Endothelial cell of umbilical vein (primary cell): ENCODE results near the gene CNGA4. TPM values are rescaled to one million over a fixed set of nuclear protein-coding genes. Genes with fewer than 3 reads are reported as not detected.
A peak's percentile ranks its signal among the peaks of the same experiment; 100 is the strongest.

Source experiments
- BruUV-seq: library from RNA; stranded (reverse); fragments of 400-500 nt; replicated peaks from 2 replicates; lab custom pipeline; 2021; lab: Mats Ljungman, UMichigan
- CTCF ChIA-PET: fragments of 300-600, 350-600 bp; sonication (Branson Sonifier 250); formaldehyde crosslinking; loops from one replicate; lab custom pipeline; 2021; ENCODE audit warnings: antibody characterized with exemption, inconsistent platforms; lab: Charles Lee
- POLR2A ChIA-PET: fragments of 300-600, 350-600 bp; sonication (Branson Sonifier 250); formaldehyde crosslinking; loops from one replicate; lab custom pipeline; 2021; ENCODE audit warnings: antibody characterized with exemption, inconsistent platforms; lab: Charles Lee
- DNase-seq: peaks from one replicate; pipeline ENCODE4 v3.0.0-alpha.2; 2011; ENCODE audit warnings: low read depth, low spot score
- FAIRE-seq: peaks from 2 replicates; lab custom pipeline; 2011; peaks lifted over from hg19 to GRCh38; lab: Jason Lieb, UNC
- H2AFZ ChIP-seq: 2 replicates; pipeline ENCODE4 v1.6.0; 2012; ENCODE audit warnings: low read depth, low read length, control low read depth, inconsistent platforms
- H3K27ac ChIP-seq: 2 replicates; pipeline ENCODE4 v1.5.1; 2011; ENCODE audit warnings: low read depth, mild to moderate bottlenecking, control low read depth, low read length, moderate library complexity; ENCODE audit not compliant: insufficient read depth
- H3K27me3 ChIP-seq, 2 experiments: 2 replicates each; pipeline versions ENCODE4 v1.6.0 to v1.6.1; 2011; ENCODE audit warnings: low read length in 2 of 2, mixed read lengths in 1 of 2; ENCODE audit not compliant: control insufficient read depth in 2 of 2, insufficient read depth in 2 of 2
- H3K36me3 ChIP-seq, 2 experiments: 2 replicates in 1 of 2; 3 replicates in 1 of 2; pipeline ENCODE4 v1.5.1; 2011; ENCODE audit warnings: low read length in 2 of 2, mild to moderate bottlenecking in 1 of 2, moderate library complexity in 1 of 2; ENCODE audit not compliant: control insufficient read depth in 2 of 2, insufficient read depth in 2 of 2; ENCODE audit errors: extremely low read depth in 1 of 2
- H3K4me1 ChIP-seq: 3 replicates; pipeline ENCODE4 v1.5.1; 2011; ENCODE audit warnings: mild to moderate bottlenecking, low read length; ENCODE audit not compliant: control insufficient read depth, insufficient read depth; ENCODE audit errors: extremely low read depth
- H3K4me2 ChIP-seq: 2 replicates; pipeline ENCODE4 v1.6.1; 2011; ENCODE audit warnings: low read length, control low read depth, mixed read lengths; ENCODE audit not compliant: insufficient read depth
- H3K4me3 ChIP-seq, 3 experiments: fragments of 200-600 bp in 1 of 3; sonication (generic), shearing (Covaris generic) in 1 of 3; replicated peaks in 1 of 3; 2 replicates each; pipeline ENCODE4 v1.5.1; 2011 to 2016; ENCODE audit warnings: control low read depth in 3 of 3, low read length in 3 of 3, mild to moderate bottlenecking in 2 of 3, inconsistent platforms in 1 of 3, low read depth in 1 of 3, moderate library complexity in 1 of 3; ENCODE audit not compliant: insufficient read depth in 1 of 3
- H3K79me2 ChIP-seq: 2 replicates; pipeline ENCODE4 v1.6.0; 2012; ENCODE audit warnings: low read length, inconsistent platforms; ENCODE audit not compliant: control insufficient read depth, insufficient read depth
- H3K9ac ChIP-seq: replicated peaks from 2 replicates; pipeline ENCODE3; 2011; ENCODE audit warnings: low read length, control low read depth; ENCODE audit not compliant: insufficient read depth; ENCODE audit errors: extremely low read depth
- H3K9me1 ChIP-seq: replicated peaks from 3 replicates; pipeline ENCODE4 v1.6.0; 2011; ENCODE audit warnings: mild to moderate bottlenecking, low read length; ENCODE audit not compliant: control insufficient read depth, insufficient read depth; ENCODE audit errors: extremely low read depth
- H3K9me3 ChIP-seq: replicated peaks from 2 replicates; pipeline ENCODE4 v1.5.1; 2012; ENCODE audit warnings: low read length, inconsistent platforms; ENCODE audit not compliant: control insufficient read depth, insufficient read depth
- H4K20me1 ChIP-seq: replicated peaks from 2 replicates; pipeline ENCODE3; 2011; ENCODE audit warnings: mild to moderate bottlenecking, low read length; ENCODE audit not compliant: control insufficient read depth, insufficient read depth; ENCODE audit errors: extremely low read depth
- EZH2 ChIP-seq: IDR thresholded peaks from 2 replicates; pipeline ENCODE4 v1.6.1; 2012; ENCODE audit warnings: borderline replicate concordance, low read depth, mild to moderate bottlenecking, moderate library complexity, low read length, inconsistent platforms; ENCODE audit not compliant: severe bottlenecking
- FOS ChIP-seq: IDR thresholded peaks from 2 replicates; pipeline ENCODE4 v1.6.1; 2011; ENCODE audit warnings: mild to moderate bottlenecking, low read length, moderate library complexity, borderline replicate concordance; ENCODE audit not compliant: insufficient read depth
- GATA2 ChIP-seq: IDR thresholded peaks from 2 replicates; pipeline ENCODE4 v1.7.0; 2011; ENCODE audit warnings: low read depth, mild to moderate bottlenecking, moderate library complexity, mixed read lengths, low read length; ENCODE audit not compliant: insufficient read length, insufficient read depth
- JUN ChIP-seq: IDR thresholded peaks from 2 replicates; pipeline ENCODE4 v1.6.1; 2011; ENCODE audit warnings: borderline replicate concordance, low read depth; ENCODE audit not compliant: insufficient read length, insufficient read depth
- MYC ChIP-seq: IDR thresholded peaks from one replicate; pipeline ENCODE4 v1.6.1; 2011; ENCODE audit warnings: mild to moderate bottlenecking, low read depth, low read length
- POLR2A ChIP-seq: IDR thresholded peaks from 2 replicates; pipeline ENCODE4 v1.6.1; 2012; ENCODE audit warnings: low read depth, mild to moderate bottlenecking, control low read depth, low read length
- POLR2AphosphoS5 ChIP-seq: IDR thresholded peaks from 2 replicates; pipeline ENCODE4 v1.6.1; 2012; ENCODE audit warnings: low read depth, mild to moderate bottlenecking, control low read depth, low read length, moderate library complexity; ENCODE audit not compliant: insufficient read depth
- dilution Hi-C: fragments of 300-500 bp; cut with MboI; formaldehyde crosslinking; loops from one replicate; pipeline ENCODE4 v1.15.0; 2019; ENCODE audit warnings: low sequenced_read_pairs; ENCODE audit not compliant: extremely low pct_ligation_motif_present
- intact Hi-C: fragments of 100-400 bp; cut with micrococcal nuclease; formaldehyde crosslinking; loops from one replicate; pipeline ENCODE4 v1.10.0; 2022
- polyA plus RNA-seq, 4 experiments: library from polyadenylated mRNA; depleted of rRNA in 3 of 4; stranded (reverse) in 3 of 4; unstranded in 1 of 4; fragments of >200 nt; gene quantifications; 2 replicates each; pipeline versions ENCODE4 v1.2.1 to v1.2.3, GENCODE V29; 2011 to 2012; ENCODE audit warnings: missing spikeins in 1 of 4
- total RNA-seq: library from RNA; stranded (reverse); gene quantifications from 2 replicates; pipeline ENCODE4 v1.2.3, GENCODE V29; 2021
- TF ChIP-seq, protein P1 (sequence below), 2 donors: IDR thresholded peaks; 1 replicate in 1 of 2; 2 replicates in 1 of 2; pipeline ENCODE4 v1.5.1; 2011; ENCODE audit warnings: low read length in 2 of 2, mild to moderate bottlenecking in 2 of 2, moderate library complexity in 2 of 2, control low read depth in 1 of 2, inconsistent platforms in 1 of 2, low read depth in 1 of 2; ENCODE audit not compliant: insufficient read depth in 1 of 2; ENCODE audit errors: extremely low read depth in 1 of 2
- TF ChIP-seq, protein P2 (sequence below): IDR thresholded peaks from 2 replicates; pipeline ENCODE4 v1.6.1; 2011; ENCODE audit not compliant: insufficient read depth, insufficient read length

Gene CNGA4
- total and polyA plus RNA-seq, 2 donors (not counting 3 experiments of a cell fraction or from before 2014, with no cell fraction given), result 0.11 TPM; not detected in 1

DNA sequence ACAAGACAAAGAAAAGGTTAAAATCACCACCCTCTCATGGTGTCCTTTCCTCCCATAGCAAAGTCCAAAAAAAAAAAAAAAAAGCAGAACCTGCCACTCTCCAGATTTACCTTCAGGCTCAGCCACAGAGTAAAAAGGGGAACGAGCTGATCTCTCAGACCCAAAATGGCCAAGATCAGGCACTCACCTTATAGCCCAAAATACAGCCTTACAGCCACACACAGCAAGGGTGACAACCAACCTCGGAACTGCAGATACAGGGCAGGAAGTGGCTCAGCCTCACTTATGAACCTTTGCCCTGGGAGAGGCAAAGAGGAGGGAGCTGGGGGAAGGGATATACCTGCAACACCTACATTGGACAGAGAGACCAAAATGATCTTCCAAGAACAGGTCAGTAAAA is 9.0 kb upstream of the CNGA4 start:
- H3K36me3 ChIP-seq, result no peaks in the 10 kb centered on the region
- no peak overlapping the region for H3K4me2 ChIP-seq
- H3K27me3 ChIP-seq, result no peaks in the 10 kb centered on the region
- DNase-seq, result no peak
- peaks cover 36% of the 10 kb centered on the region for H3K79me2 ChIP-seq
- H3K4me3 ChIP-seq, result no peak overlapping the region
- no peaks in the 10 kb centered on the region for H4K20me1 ChIP-seq
- FAIRE-seq, result no peak
- H2AFZ ChIP-seq, result no peak overlapping the region
- H3K9ac ChIP-seq, result no peak overlapping the region
- H3K9me1 ChIP-seq, result no peaks in the 10 kb centered on the region
- no peaks in the 10 kb centered on the region for H3K9me3 ChIP-seq
- intact Hi-C loops (loop anchor here (5.0 to 10.0 kb wide), 3 partner anchors 242 to 1625 kb away; partner anchors contain the start of genes TRIM3, TRIM6 and TRIM68), dilution Hi-C loops (no loop called here)
- no peak overlapping the region for H3K27ac ChIP-seq
- peaks cover 8% of the 10 kb centered on the region for H3K4me1 ChIP-seq
- CTCF ChIA-PET, result interaction anchor here (1.1 kb wide), 2 partner anchors 9 to 52 kb away, joined by 3 read pairs; no protein-coding TSS in a partner anchor
- POLR2A ChIA-PET, result no interaction called here
- TF ChIP-seq, protein P1, sequence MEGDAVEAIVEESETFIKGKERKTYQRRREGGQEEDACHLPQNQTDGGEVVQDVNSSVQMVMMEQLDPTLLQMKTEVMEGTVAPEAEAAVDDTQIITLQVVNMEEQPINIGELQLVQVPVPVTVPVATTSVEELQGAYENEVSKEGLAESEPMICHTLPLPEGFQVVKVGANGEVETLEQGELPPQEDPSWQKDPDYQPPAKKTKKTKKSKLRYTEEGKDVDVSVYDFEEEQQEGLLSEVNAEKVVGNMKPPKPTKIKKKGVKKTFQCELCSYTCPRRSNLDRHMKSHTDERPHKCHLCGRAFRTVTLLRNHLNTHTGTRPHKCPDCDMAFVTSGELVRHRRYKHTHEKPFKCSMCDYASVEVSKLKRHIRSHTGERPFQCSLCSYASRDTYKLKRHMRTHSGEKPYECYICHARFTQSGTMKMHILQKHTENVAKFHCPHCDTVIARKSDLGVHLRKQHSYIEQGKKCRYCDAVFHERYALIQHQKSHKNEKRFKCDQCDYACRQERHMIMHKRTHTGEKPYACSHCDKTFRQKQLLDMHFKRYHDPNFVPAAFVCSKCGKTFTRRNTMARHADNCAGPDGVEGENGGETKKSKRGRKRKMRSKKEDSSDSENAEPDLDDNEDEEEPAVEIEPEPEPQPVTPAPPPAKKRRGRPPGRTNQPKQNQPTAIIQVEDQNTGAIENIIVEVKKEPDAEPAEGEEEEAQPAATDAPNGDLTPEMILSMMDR (IDR thresholded peaks at IDR 0.05; ENCODE audit: extremely low read depth in 1 of 2, insufficient read depth in 1 of 2, low read depth in 1 of 2, low read length in 2 of 2), result no peak
- TF ChIP-seq JUN (no peak), EZH2 (no peak), GATA2 (no peak)
- no TSS peak for BruUV-seq

DNA sequence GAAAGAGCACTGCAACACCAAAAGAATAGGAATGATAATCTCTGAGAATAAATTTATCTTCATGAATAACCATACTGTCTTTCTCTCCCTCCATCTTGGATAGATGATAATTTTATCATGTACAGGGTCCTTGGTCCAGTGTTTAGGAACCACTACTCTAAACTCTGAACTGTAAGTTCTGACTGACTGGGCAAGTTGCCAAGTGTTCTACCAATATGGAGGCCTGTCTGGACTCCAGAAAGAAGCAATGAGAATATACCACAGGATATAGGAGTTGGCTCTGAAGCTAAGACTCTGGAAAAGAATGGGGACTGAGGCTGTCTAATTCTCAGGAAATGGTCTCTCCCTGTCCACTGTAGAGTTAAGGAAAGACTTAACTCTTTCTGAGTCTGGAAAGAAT is 6.0 kb upstream of the CNGA4 start:
- FAIRE-seq (no peak), DNase-seq (no peak)
- ChIA-PET POLR2A (no interaction called here), CTCF (interaction anchor here (1.0 kb wide), 1 partner anchor 17 kb away, joined by 3 read pairs; no protein-coding TSS in a partner anchor)
- no peak overlapping the region for H3K27ac ChIP-seq
- intact Hi-C loops (loop anchor here (5.0 to 10.0 kb wide), 3 partner anchors 239 to 1628 kb away; partner anchors contain the start of genes TRIM3, TRIM6 and TRIM68), dilution Hi-C loops (no loop called here)
- H2AFZ ChIP-seq, result no peak overlapping the region
- H3K36me3 ChIP-seq, result no peaks in the 10 kb centered on the region
- H4K20me1 ChIP-seq, result no peaks in the 10 kb centered on the region
- H3K4me2 ChIP-seq, result no peak overlapping the region
- H3K9ac ChIP-seq, result no peak overlapping the region
- H3K4me1 ChIP-seq, result peaks cover 6% of the 10 kb centered on the region
- TSS peak; percentile 34 for BruUV-seq
- H3K4me3 ChIP-seq, result no peak overlapping the region
- no peaks in the 10 kb centered on the region for H3K9me3 ChIP-seq
- no peak for TF ChIP-seq POLR2A
- TF ChIP-seq FOS, result no peak
- no peak for TF ChIP-seq MYC
- TF ChIP-seq, protein P2, sequence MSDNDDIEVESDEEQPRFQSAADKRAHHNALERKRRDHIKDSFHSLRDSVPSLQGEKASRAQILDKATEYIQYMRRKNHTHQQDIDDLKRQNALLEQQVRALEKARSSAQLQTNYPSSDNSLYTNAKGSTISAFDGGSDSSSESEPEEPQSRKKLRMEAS, result no peak
- TF ChIP-seq GATA2, result no peak
- TF ChIP-seq POLR2AphosphoS5, result no peak
- TF ChIP-seq, protein P1 (IDR thresholded peaks at IDR 0.05; ENCODE audit: extremely low read depth in 1 of 2, insufficient read depth in 1 of 2, low read depth in 1 of 2, low read length in 2 of 2), result no peak
- no peak for TF ChIP-seq JUN
- TF ChIP-seq EZH2, result no peak
- peaks cover 32% of the 10 kb centered on the region for H3K79me2 ChIP-seq
- H3K27me3 ChIP-seq, result peaks cover 0 to under 1% of the 10 kb centered on the region in 2 experiments
- no peaks in the 10 kb centered on the region for H3K9me1 ChIP-seq
